ENCODE measurements around the gene CHD6.

GRCh38 chr20:41534842-41535241, 83.3 kb downstream of the CHD6 start:
- TF ChIP-seq POLR2A (IDR thresholded peaks at IDR 0.05) (no peak), CTCF (IDR thresholded peaks at IDR 0.05) (no peak)

Measured in heart left ventricle (tissue), 13 donors.